HepG2 (cell line): ENCODE measurements around the gene MAP2K2. TPM values are rescaled to one million over a fixed set of nuclear protein-coding genes. Genes with fewer than 3 reads are reported as not detected.

Experiments
- MXD4 ChIP-seq: IDR thresholded peaks from 2 replicates; pipeline ENCODE4 v1.6.1; 2016; ENCODE audit warnings: mild to moderate bottlenecking, missing biosample characterization, missing genetic modification reagents
- PAXIP1 ChIP-seq: sonication (generic); formaldehyde crosslinking; conservative IDR thresholded peaks from 2 replicates; pipeline ENCODE4 v1.4.0; 2020; ENCODE audit warnings: mild to moderate bottlenecking, missing genetic modification reagents, moderate library complexity
- SCMH1 ChIP-seq: sonication (generic); formaldehyde crosslinking; IDR thresholded peaks from 2 replicates; pipeline ENCODE4 v1.9.0; 2021; ENCODE audit warnings: missing genetic modification reagents, mild to moderate bottlenecking, borderline replicate concordance
- SNAPC5 ChIP-seq: sonication (generic); formaldehyde crosslinking; IDR thresholded peaks from 2 replicates; pipeline ENCODE4 v1.8.1; 2023; ENCODE audit warnings: mild to moderate bottlenecking, missing genetic modification reagents, borderline replicate concordance
- SOX13 ChIP-seq, 3 experiments: fragments of 450-650 bp in 1 of 3; sonication (generic) in 1 of 3; formaldehyde crosslinking in 1 of 3; IDR thresholded peaks in 2 of 3; conservative IDR thresholded peaks in 1 of 3; 2 replicates each; pipeline versions ENCODE4 v1.5.0 to v1.6.1; 2016 to 2020; ENCODE audit warnings: antibody characterized with exemption in 1 of 3, mild to moderate bottlenecking in 1 of 3, missing compliant biosample characterization in 1 of 3, missing genetic modification reagents in 1 of 3, moderate library complexity in 1 of 3
- THAP9 ChIP-seq: sonication (generic); formaldehyde crosslinking; IDR thresholded peaks from 2 replicates; pipeline ENCODE4; 2020; ENCODE audit warnings: missing genetic modification reagents, mild to moderate bottlenecking, borderline replicate concordance
- YY1 ChIP-seq: IDR thresholded peaks from 2 replicates; pipeline ENCODE4 v1.6.1; 2011; ENCODE audit warnings: low read length, low read depth, moderate library complexity, mild to moderate bottlenecking; ENCODE audit not compliant: insufficient read depth, insufficient replicate concordance
- ZBTB3 ChIP-seq: sonication (generic); formaldehyde crosslinking; IDR thresholded peaks from 2 replicates; pipeline ENCODE4 v1.4.0; 2020; ENCODE audit warnings: low read depth, mild to moderate bottlenecking, moderate library complexity, missing genetic modification reagents, borderline replicate concordance
- ZFP90 ChIP-seq: sonication (generic); formaldehyde crosslinking; IDR thresholded peaks from 2 replicates; pipeline ENCODE4 v1.8.0; 2022; ENCODE audit warnings: missing genetic modification reagents, mild to moderate bottlenecking, inconsistent platforms, borderline replicate concordance
- ZNF839 ChIP-seq: sonication (generic); formaldehyde crosslinking; IDR thresholded peaks from 2 replicates; pipeline ENCODE4 v1.4.0; 2020; ENCODE audit warnings: missing genetic modification reagents, mild to moderate bottlenecking, borderline replicate concordance
- polyA plus RNA-seq, 8 experiments: library from polyadenylated mRNA; depleted of rRNA in 3 of 8; stranded (reverse) in 7 of 8; unstranded in 1 of 8; fragments of >200 nt; fragmentation: Illumina TruSeq in 4 of 8; extraction: Trizol in 4 of 8; gene quantifications; 2 replicates each; pipeline versions ENCODE4 v1.2.1 to v1.2.3, GENCODE V29; 2011 to 2016; ENCODE audit warnings: low read depth in 4 of 8, missing spikeins in 1 of 8, mixed read lengths in 1 of 8; ENCODE audit not compliant: insufficient read depth in 1 of 8
- total RNA-seq, 5 experiments: library from RNA; depleted of rRNA; stranded (reverse); fragments of >200 nt; fragmentation: Illumina TruSeq; extraction: Trizol; gene quantifications; 2 replicates each; pipeline ENCODE4 v1.2.3, GENCODE V29; 2016; ENCODE audit warnings: low read depth in 1 of 5
- TF ChIP-seq, protein P1 (sequence below): sonication (generic); formaldehyde crosslinking; IDR thresholded peaks from 2 replicates; pipeline ENCODE4 v1.4.0; 2020; ENCODE audit warnings: missing genetic modification reagents
- TF ChIP-seq, protein P2 (sequence below): IDR thresholded peaks from 2 replicates; pipeline ENCODE4 v1.6.1; 2012; ENCODE audit warnings: low read depth, low read length, improper control_type of control experiment
- TF ChIP-seq, protein P3 (sequence below): sonication (generic); formaldehyde crosslinking; IDR thresholded peaks from 2 replicates; pipeline ENCODE4 v1.5.0; 2020; ENCODE audit warnings: missing genetic modification reagents

Gene MAP2K2
- total and polyA plus RNA-seq, 2 of the 13 experiments (the other 11 are each of a cell fraction or from before 2014, with no cell fraction given) = 70.3 to 80.9 TPM

- TF ChIP-seq, protein P1, sequence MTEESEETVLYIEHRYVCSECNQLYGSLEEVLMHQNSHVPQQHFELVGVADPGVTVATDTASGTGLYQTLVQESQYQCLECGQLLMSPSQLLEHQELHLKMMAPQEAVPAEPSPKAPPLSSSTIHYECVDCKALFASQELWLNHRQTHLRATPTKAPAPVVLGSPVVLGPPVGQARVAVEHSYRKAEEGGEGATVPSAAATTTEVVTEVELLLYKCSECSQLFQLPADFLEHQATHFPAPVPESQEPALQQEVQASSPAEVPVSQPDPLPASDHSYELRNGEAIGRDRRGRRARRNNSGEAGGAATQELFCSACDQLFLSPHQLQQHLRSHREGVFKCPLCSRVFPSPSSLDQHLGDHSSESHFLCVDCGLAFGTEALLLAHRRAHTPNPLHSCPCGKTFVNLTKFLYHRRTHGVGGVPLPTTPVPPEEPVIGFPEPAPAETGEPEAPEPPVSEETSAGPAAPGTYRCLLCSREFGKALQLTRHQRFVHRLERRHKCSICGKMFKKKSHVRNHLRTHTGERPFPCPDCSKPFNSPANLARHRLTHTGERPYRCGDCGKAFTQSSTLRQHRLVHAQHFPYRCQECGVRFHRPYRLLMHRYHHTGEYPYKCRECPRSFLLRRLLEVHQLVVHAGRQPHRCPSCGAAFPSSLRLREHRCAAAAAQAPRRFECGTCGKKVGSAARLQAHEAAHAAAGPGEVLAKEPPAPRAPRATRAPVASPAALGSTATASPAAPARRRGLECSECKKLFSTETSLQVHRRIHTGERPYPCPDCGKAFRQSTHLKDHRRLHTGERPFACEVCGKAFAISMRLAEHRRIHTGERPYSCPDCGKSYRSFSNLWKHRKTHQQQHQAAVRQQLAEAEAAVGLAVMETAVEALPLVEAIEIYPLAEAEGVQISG (CRISPR knock-in tag) = no peak
- TF ChIP-seq SOX13 (IDR thresholded peaks at IDR 0.05) = no peak
- peak in 1 of 2 experiments; percentile 60; a peak in 2 of 4 replicates for TF ChIP-seq SOX13 (CRISPR knock-in tag; conservative IDR thresholded peaks at IDR 0.05 in 1 of 2, IDR thresholded peaks at IDR 0.05 in 1 of 2)
- TF ChIP-seq, protein P2, sequence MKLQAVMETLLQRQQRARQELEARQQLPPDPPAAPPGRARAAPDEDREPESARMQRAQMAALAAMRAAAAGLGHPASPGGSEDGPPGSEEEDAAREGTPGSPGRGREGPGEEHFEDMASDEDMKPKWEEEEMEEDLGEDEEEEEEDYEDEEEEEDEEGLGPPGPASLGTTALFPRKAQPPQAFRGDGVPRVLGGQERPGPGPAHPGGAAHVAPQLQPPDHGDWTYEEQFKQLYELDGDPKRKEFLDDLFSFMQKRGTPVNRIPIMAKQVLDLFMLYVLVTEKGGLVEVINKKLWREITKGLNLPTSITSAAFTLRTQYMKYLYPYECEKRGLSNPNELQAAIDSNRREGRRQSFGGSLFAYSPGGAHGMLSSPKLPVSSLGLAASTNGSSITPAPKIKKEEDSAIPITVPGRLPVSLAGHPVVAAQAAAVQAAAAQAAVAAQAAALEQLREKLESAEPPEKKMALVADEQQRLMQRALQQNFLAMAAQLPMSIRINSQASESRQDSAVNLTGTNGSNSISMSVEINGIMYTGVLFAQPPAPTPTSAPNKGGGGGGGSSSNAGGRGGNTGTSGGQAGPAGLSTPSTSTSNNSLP = peak; percentile 45; the same call in 1 of the 2 replicates
- 0 out of 2 replicates have a peak, but pooled peaks have one; percentile 30 for TF ChIP-seq ZFP90 (CRISPR knock-in tag)
- peak; percentile 46 for TF ChIP-seq PAXIP1
- no peak for TF ChIP-seq YY1
- no peak for TF ChIP-seq ZBTB3 (CRISPR knock-in tag)
- TF ChIP-seq, protein P3, sequence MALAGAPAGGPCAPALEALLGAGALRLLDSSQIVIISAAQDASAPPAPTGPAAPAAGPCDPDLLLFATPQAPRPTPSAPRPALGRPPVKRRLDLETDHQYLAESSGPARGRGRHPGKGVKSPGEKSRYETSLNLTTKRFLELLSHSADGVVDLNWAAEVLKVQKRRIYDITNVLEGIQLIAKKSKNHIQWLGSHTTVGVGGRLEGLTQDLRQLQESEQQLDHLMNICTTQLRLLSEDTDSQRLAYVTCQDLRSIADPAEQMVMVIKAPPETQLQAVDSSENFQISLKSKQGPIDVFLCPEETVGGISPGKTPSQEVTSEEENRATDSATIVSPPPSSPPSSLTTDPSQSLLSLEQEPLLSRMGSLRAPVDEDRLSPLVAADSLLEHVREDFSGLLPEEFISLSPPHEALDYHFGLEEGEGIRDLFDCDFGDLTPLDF (CRISPR knock-in tag) = 0 out of 2 replicates have a peak, but pooled peaks have one; percentile 23
- no peak for TF ChIP-seq SNAPC5
- no peak for TF ChIP-seq MXD4
- TF ChIP-seq ZNF839 (CRISPR knock-in tag) = no peak
- no peak for TF ChIP-seq THAP9
- no peak for TF ChIP-seq SCMH1 (CRISPR knock-in tag)
Observed at GRCh38 chr19:4149518-4150288, 25.8 kb upstream of the MAP2K2 start (continued).
